Measurements from ENCODE around the gene ATXN10.
"Not testable (repeated sequence)": the region's sequence is repeated elsewhere in the genome, so short reads cannot be mapped to it uniquely, and the experiment has no call there.

The ATXN10 gene

GRCh38 chr22:45786726-45787125 is 115.1 kb downstream of the ATXN10 start:
- no peak for TF ChIP-seq CTCF (IDR thresholded peaks at IDR 0.05; ENCODE audit: insufficient read depth, low read depth, low read length, missing control alignments)
- H3K4me3 ChIP-seq (ENCODE audit: low read depth, low read length), result no peak overlapping the region
- no peak for DNase-seq (ENCODE audit: low read depth)

DNA sequence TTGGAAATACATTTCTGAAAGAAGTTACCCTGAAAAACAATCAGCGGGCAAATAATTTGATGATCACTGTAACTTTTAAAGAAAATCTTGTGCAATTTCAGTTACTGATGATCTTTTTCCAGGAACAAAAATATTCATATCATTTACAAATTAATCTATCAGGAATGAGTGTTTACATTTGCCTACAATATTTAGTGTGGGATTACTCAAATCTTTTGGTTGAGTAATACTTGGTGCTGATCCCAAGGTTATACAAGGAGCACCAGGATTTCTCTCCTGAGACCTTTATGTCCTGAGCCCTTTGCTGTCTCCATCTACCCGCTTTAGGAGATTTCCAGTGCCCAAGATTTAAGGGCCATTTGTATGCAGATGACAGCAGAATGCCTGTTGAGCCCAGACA is 116.1 kb downstream of the ATXN10 start:
- no peak overlapping the region for H3K4me3 ChIP-seq (ENCODE audit: low read depth, low read length)
- TF ChIP-seq CTCF (IDR thresholded peaks at IDR 0.05; ENCODE audit: insufficient read depth, low read depth, low read length, missing control alignments), result no peak
- DNase-seq (ENCODE audit: low read depth), result no peak

DNA sequence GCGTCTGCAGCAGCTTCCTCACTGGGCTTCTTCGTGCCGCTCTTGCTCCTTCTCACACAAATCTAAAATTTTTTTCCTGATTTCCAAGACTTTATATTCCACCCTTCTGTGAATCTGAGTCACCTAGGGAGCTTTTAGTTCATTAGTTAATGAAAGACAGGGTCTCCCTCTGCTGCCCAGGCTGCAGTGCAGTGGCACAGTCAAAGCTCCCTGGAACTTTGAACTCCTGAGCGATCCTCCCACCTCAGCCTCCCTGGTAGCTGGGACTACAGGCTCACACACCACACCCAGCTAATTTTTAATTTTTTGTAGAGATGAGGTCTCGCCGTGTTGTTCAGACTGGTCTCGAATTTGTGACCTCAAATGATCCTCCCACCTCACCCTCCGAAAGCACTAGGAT is 116.9 kb downstream of the ATXN10 start:
- no peak for DNase-seq (ENCODE audit: low read depth)
- no peak overlapping the region for H3K4me3 ChIP-seq (ENCODE audit: low read depth, low read length)
- no peak for TF ChIP-seq CTCF (IDR thresholded peaks at IDR 0.05; ENCODE audit: insufficient read depth, low read depth, low read length, missing control alignments)

GRCh38 chr22:45790401-45790800 is 118.8 kb downstream of the ATXN10 start:
- H3K4me3 ChIP-seq (ENCODE audit: low read depth, low read length), result no peak overlapping the region
- DNase-seq (ENCODE audit: low read depth), result no peak
- no peak for TF ChIP-seq CTCF (IDR thresholded peaks at IDR 0.05; ENCODE audit: insufficient read depth, low read depth, low read length, missing control alignments)

DNA sequence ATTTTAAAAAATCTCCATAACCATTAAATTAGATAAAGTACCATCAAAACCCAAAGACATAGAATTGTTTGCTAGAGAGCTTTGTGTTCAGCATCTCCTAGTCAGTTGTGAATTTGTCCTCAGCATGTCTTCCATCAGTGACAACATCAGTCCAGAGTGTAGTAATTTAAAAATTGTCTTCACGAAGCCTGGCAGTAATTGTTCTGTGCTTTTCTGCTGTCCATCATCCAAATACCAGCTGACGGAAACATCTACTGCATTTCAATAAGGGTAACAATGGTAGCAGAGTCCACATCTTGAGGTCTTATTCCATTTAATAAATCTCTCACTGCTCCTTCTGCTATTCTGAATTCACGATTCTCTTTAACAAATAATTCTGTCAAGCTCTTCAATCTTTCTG is 121.5 kb downstream of the ATXN10 start:
- no peak for DNase-seq (ENCODE audit: low read depth)
- no peak overlapping the region for H3K4me3 ChIP-seq (ENCODE audit: low read depth, low read length)
- TF ChIP-seq CTCF (IDR thresholded peaks at IDR 0.05; ENCODE audit: insufficient read depth, low read depth, low read length, missing control alignments), result no peak

DNA sequence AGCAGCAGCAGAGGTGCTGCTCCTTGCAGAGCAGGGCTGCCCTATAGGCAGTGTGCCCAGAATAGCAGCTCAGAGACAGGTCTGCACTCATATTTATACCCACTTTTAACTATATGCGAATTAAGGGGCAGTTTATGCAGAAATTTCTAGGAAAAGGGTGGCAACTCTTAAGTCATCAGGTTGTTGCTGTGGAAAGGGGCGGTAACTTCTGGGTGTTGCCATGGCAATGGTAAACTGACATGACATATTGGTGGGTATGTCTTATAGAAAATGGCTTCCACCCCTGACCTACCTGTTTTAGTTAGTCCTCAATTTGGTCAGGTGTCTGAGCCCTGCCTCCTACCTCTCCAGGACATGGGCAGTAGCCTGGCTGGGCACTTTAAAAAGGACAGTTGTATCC is 122.3 kb downstream of the ATXN10 start:
- no peak overlapping the region for H3K4me3 ChIP-seq (ENCODE audit: low read depth, low read length)
- TF ChIP-seq CTCF (IDR thresholded peaks at IDR 0.05; ENCODE audit: insufficient read depth, low read depth, low read length, missing control alignments), result no peak
- no peak for DNase-seq (ENCODE audit: low read depth)

DNA sequence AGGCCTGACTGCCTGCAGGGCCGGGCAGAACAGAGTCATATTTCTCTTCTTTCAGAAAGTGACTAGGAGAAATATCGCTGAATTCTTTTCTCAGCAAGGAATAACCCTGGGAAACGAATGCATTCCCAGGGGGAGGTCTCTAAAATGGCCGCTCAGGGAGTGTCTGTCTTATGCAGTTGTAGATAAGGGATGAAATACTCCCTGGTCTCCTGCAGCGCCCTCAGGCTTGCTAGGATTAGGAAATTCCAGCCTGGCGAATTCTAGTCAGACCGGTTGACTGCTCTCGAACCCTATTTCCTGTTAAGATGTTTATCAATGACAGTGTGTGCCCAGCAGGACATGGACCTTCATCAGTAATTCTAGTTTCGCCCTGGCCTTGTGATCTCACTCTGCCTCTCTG is 124.4 kb downstream of the ATXN10 start:
- H3K4me3 ChIP-seq (ENCODE audit: low read depth, low read length), result not testable (repeated sequence)

GRCh38 chr22:45799291-45799690 is 127.7 kb downstream of the ATXN10 start:
- no peak for DNase-seq (ENCODE audit: low read depth)
- no peak for TF ChIP-seq CTCF (IDR thresholded peaks at IDR 0.05; ENCODE audit: insufficient read depth, low read depth, low read length, missing control alignments)

More for the DNA sequence above, 124.4 kb downstream of the ATXN10 start:
- not testable (repeated sequence) for DNase-seq (ENCODE audit: low read depth)

More at GRCh38 chr22:45799291-45799690, 127.7 kb downstream of the ATXN10 start:
- H3K4me3 ChIP-seq (ENCODE audit: low read depth, low read length), result no peak overlapping the region

Measured in GM12865 (cell line).